GM12878 (cell line): ENCODE results near the gene ADGRG2. TPM values are rescaled to one million over a fixed set of nuclear protein-coding genes. Genes with fewer than 3 reads are reported as not detected.

Source experiments
- ATAC-seq: fragments of 200-7000 bp; cut with Tn5 transposase; 3 replicates; pipeline ENCODE4 v1.9.1; 2020; ENCODE audit warnings: mild to moderate bottlenecking, moderate library complexity
- BruUV-seq: library from RNA; stranded (reverse); fragments of 400-500 nt; replicated peaks from 2 replicates; lab custom pipeline; 2021; lab: Mats Ljungman, UMichigan
- CTCF ChIA-PET: fragments of 300-600 bp; sonication (Branson Sonifier 250); formaldehyde crosslinking; extraction: SDS; loops from one replicate; lab custom pipeline; 2021; ENCODE audit warnings: inconsistent platforms; lab: Yijun Ruan, JAX
- POLR2A ChIA-PET: fragments of 350-600 bp; formaldehyde crosslinking; extraction: SDS; loops from one replicate; lab custom pipeline; 2021; ENCODE audit warnings: inconsistent platforms; lab: Charles Lee
- RAD21 ChIA-PET: fragments of 300-600 bp; sonication (Branson Sonifier 250); formaldehyde crosslinking; loops from one replicate; lab custom pipeline; 2023; ENCODE audit warnings: antibody characterized with exemption; ENCODE audit not compliant: unreplicated experiment; lab: Charles Lee
- SMC1A ChIA-PET: fragments of 300-600 bp; sonication (Branson Sonifier 250); formaldehyde crosslinking; loops from one replicate; lab custom pipeline; 2023; ENCODE audit not compliant: unreplicated experiment, uncharacterized antibody; lab: Charles Lee
- DNase-seq: peaks from one replicate; pipeline ENCODE4 v3.0.0-alpha.2; 2011; ENCODE audit warnings: low read depth, low spot score
- FAIRE-seq: peaks from 3 replicates; lab custom pipeline; 2011; peaks lifted over from hg19 to GRCh38; lab: Jason Lieb, UNC
- H2AFZ ChIP-seq: 2 replicates; pipeline ENCODE4 v1.6.0; 2011; ENCODE audit warnings: low read depth, low read length, control low read depth; ENCODE audit not compliant: control insufficient read depth
- H3K27ac ChIP-seq: 2 replicates; pipeline ENCODE4 v1.5.1; 2011; ENCODE audit warnings: control low read depth; ENCODE audit not compliant: control insufficient read depth, insufficient read depth
- H3K27me3 ChIP-seq, 2 experiments: replicated peaks in 1 of 2; 2 replicates each; pipeline versions ENCODE4 v1.6.0 to v1.6.1; 2011; ENCODE audit warnings: low read length in 1 of 2; ENCODE audit not compliant: control insufficient read depth in 2 of 2, insufficient read depth in 2 of 2
- H3K36me3 ChIP-seq, 2 experiments: 2 replicates each; pipeline ENCODE4 v1.5.1; 2011; ENCODE audit warnings: low read length in 1 of 2; ENCODE audit not compliant: control insufficient read depth in 2 of 2, insufficient read depth in 2 of 2
- H3K4me1 ChIP-seq: 2 replicates; pipeline ENCODE4 v1.6.1; 2011; ENCODE audit warnings: mild to moderate bottlenecking, low read length, moderate library complexity, mixed read lengths; ENCODE audit not compliant: control insufficient read depth, insufficient read depth
- H3K4me2 ChIP-seq: 2 replicates; pipeline ENCODE4 v1.6.0; 2011; ENCODE audit warnings: control low read depth; ENCODE audit not compliant: control insufficient read depth, insufficient read depth
- H3K4me3 ChIP-seq: fragments of 200-600 bp; sonication (generic); 2 replicates; pipeline ENCODE4 v1.5.1; 2016
- H3K79me2 ChIP-seq: 2 replicates; pipeline ENCODE4 v1.6.0; 2011; ENCODE audit warnings: low read length; ENCODE audit not compliant: control insufficient read depth, insufficient read depth
- H3K9ac ChIP-seq: 2 replicates; pipeline ENCODE4 v1.8.0; 2011; ENCODE audit warnings: low read length, control low read depth, mixed read lengths; ENCODE audit not compliant: control insufficient read depth, insufficient read depth
- H3K9me3 ChIP-seq: replicated peaks from 3 replicates; pipeline ENCODE4 v1.5.1; 2011; ENCODE audit warnings: mild to moderate bottlenecking, low read length; ENCODE audit not compliant: control insufficient read depth, insufficient read depth
- H4K20me1 ChIP-seq: 2 replicates; pipeline ENCODE4 v1.6.0; 2011; ENCODE audit not compliant: control insufficient read depth, insufficient read depth
- BCLAF1 ChIP-seq: fragments of 450-650 bp; IDR thresholded peaks from 2 replicates; pipeline ENCODE4 v1.6.1; 2017; ENCODE audit warnings: antibody characterized with exemption, mild to moderate bottlenecking, moderate library complexity
- FOXM1 ChIP-seq: IDR thresholded peaks from 2 replicates; pipeline ENCODE4 v1.6.1; 2012; ENCODE audit warnings: low read depth, mild to moderate bottlenecking, inconsistent platforms, low read length, moderate library complexity
- NR2F1 ChIP-seq: fragments of 450-650 bp; conservative IDR thresholded peaks from 2 replicates; pipeline ENCODE4 v1.6.1; 2017; ENCODE audit warnings: mild to moderate bottlenecking
- ZZZ3 ChIP-seq: IDR thresholded peaks from 2 replicates; pipeline ENCODE4 v1.6.1; 2011; ENCODE audit warnings: low read depth; ENCODE audit not compliant: control insufficient read depth, insufficient read length
- WGBS: methylation state at CpG from one replicate; pipeline ENCODE4 v1.1.6; 2016; ENCODE audit warnings: low lambda C conversion rate; ENCODE audit not compliant: insufficient replicate concordance, insufficient coverage; ENCODE audit errors: missing lambda C conversion rate; 5-methylcytosine and 5-hydroxymethylcytosine counted together
- in situ Hi-C: fragments of 300-500 bp; cut with MboI; formaldehyde crosslinking; loops from 9 replicates; pipeline ENCODE4 v1.14.3; 2018; ENCODE audit warnings: mixed read lengths
- intact Hi-C: fragments of 100-400 bp; cut with micrococcal nuclease; formaldehyde crosslinking; loops from one replicate; pipeline ENCODE4 v1.14.2; 2022; ENCODE audit not compliant: unreplicated experiment
- polyA plus RNA-seq, 11 experiments: library from polyadenylated mRNA; depleted of rRNA in 4 of 11; unstranded in 6 of 11; stranded (reverse) in 5 of 11; fragments of >200 nt; fragmentation: Nextera tagmentation in 4 of 11; fragmentation: Illumina TruSeq in 1 of 11; extraction: Ambion mirVana in 4 of 11; extraction: Trizol in 1 of 11; gene quantifications; 1 replicate in 1 of 11; 2 replicates in 10 of 11; pipeline versions ENCODE4 v1.2.1 to v1.2.3, GENCODE V29; 2011 to 2016; ENCODE audit warnings: inconsistent platforms in 2 of 11, missing spikeins in 2 of 11, low read depth in 1 of 11
- total RNA-seq, 4 experiments: library from RNA; depleted of rRNA in 3 of 4; stranded (reverse); fragments of >200 nt in 3 of 4; fragmentation: Illumina TruSeq in 1 of 4; extraction: Trizol in 1 of 4; gene quantifications; 2 replicates each; pipeline versions ENCODE4 v1.2.1 to v1.2.3, GENCODE V29; 2013 to 2021

ADGRG2 gene
- total and polyA plus RNA-seq, 10 of the 15 experiments (the other 5 are each of a cell fraction or from before 2014, with no cell fraction given), result 0.02 to 0.29 (median 0.05) TPM; not detected in 5

- BruUV-seq, result no TSS peak
- no peak overlapping the region for H3K9ac ChIP-seq
- no peak overlapping the region for H3K4me2 ChIP-seq
- ATAC-seq (no peak), FAIRE-seq (no peak), DNase-seq (no peak)
- H3K79me2 ChIP-seq, result no peaks in the 10 kb centered on the region
- TF ChIP-seq BCLAF1 (no peak), FOXM1 (no peak), ZZZ3 (no peak), NR2F1 (no peak)
- H3K27ac ChIP-seq, result no peak overlapping the region
- POLR2A ChIA-PET, result no interaction called here
- H3K9me3 ChIP-seq, result no peaks in the 10 kb centered on the region
- H3K4me1 ChIP-seq, result no peaks in the 10 kb centered on the region
- H4K20me1 ChIP-seq, result no peaks in the 10 kb centered on the region
- in situ Hi-C loops, result no loop called here
- intact Hi-C loops, result no loop called here
- no peak overlapping the region for H2AFZ ChIP-seq
- RAD21 ChIA-PET, result no interaction called here
- CTCF ChIA-PET, result interaction anchor here (0.9 to 2.7 kb wide), 3 partner anchors 9 to 24 kb away, joined by 4 to 9 read pairs (median 4); no protein-coding TSS in a partner anchor
- H3K27me3 ChIP-seq, result no peaks in the 10 kb centered on the region; a peak in 1 of 4 replicates
- no peak overlapping the region for H3K4me3 ChIP-seq
- no peaks in the 10 kb centered on the region for H3K36me3 ChIP-seq
- SMC1A ChIA-PET, result interaction anchor here (0.7 to 1.8 kb wide), 2 partner anchors 9 to 13 kb away, joined by 3 to 6 read pairs; no protein-coding TSS in a partner anchor
- 91% methylated on average over 3 of the region's 3 CpGs for WGBS
These were observed 127.6 kb downstream of the ADGRG2 start for GRCh38 chrX:18994713-18995112.
